Activated T-helper 9 cell treated with anti-CD3 and anti-CD28 coated beads, Interleukin-2, amount 50 U/mL, for 16 hours (primary cell): Measurements from ENCODE around the gene MS4A1.
"Not testable (repeated sequence)": the region's sequence is repeated elsewhere in the genome, so short reads cannot be mapped to it uniquely, and the experiment has no call there.

Experiments used
- DNase-seq: peaks from one replicate; pipeline ENCODE4 v3.0.0-alpha.2; 2020; ENCODE audit warnings: low read depth

Gene MS4A1

GRCh38 chr11:60455531-60456042 is at the start of gene MS4A1:
TSS of gene MS4A1 (plus strand) at chr11:60455847. CDS start at chr11:60462375, 6,528 bp downstream.
- DNase-seq, result no peak

GRCh38 chr11:60420015-60420414 is 35.6 kb upstream of the MS4A1 start:
- no peak for DNase-seq

GRCh38 chr11:60422609-60423008 is 33.0 kb upstream of the MS4A1 start:
- DNase-seq, result no peak

- no peak for DNase-seq
Measured at GRCh38 chr11:60428517-60428916, 27.1 kb upstream of the MS4A1 start.

- no peak for DNase-seq
Measured at GRCh38 chr11:60429272-60429671, 26.4 kb upstream of the MS4A1 start, which contains the start of gene MS4A5. TSS of gene MS4A5 (plus strand) at chr11:60429572. CDS start at chr11:60429675, 103 bp downstream.

GRCh38 chr11:60431251-60431650 is 24.4 kb upstream of the MS4A1 start:
- no peak for DNase-seq

GRCh38 chr11:60433401-60433800 is 22.2 kb upstream of the MS4A1 start:
- no peak for DNase-seq

- DNase-seq, result no peak
Measured at GRCh38 chr11:60447070-60447469, 8.6 kb upstream of the MS4A1 start.

- DNase-seq, result no peak
Measured at GRCh38 chr11:60447846-60448245, 7.8 kb upstream of the MS4A1 start.

- not testable (repeated sequence) for DNase-seq
Measured at GRCh38 chr11:60451185-60451584, 4.5 kb upstream of the MS4A1 start.

- no peak for DNase-seq
Measured at GRCh38 chr11:60454212-60454611, 1.4 kb upstream of the MS4A1 start.

- DNase-seq, result no peak
Measured at GRCh38 chr11:60457576-60457975, 1.9 kb downstream of the MS4A1 start.

- no peak for DNase-seq
Measured at GRCh38 chr11:60459345-60459744, 3.7 kb downstream of the MS4A1 start.

- no peak for DNase-seq
Measured at GRCh38 chr11:60468829-60469228, 13.2 kb downstream of the MS4A1 start.

GRCh38 chr11:60469723-60470122 is 14.1 kb downstream of the MS4A1 start:
- DNase-seq, result no peak

- no peak for DNase-seq
Measured at GRCh38 chr11:60477035-60477445, 21.4 kb downstream of the MS4A1 start.

- no peak for DNase-seq
Measured at GRCh38 chr11:60482361-60482760, 26.7 kb downstream of the MS4A1 start.

- no peak for DNase-seq
Measured at GRCh38 chr11:60485987-60486386, 30.3 kb downstream of the MS4A1 start.

GRCh38 chr11:60492488-60493009 is 36.9 kb downstream of the MS4A1 start, which contains the start of gene MS4A12:
TSS of gene MS4A12 (plus strand) at chr11:60492778. CDS start at chr11:60497319, 4,541 bp downstream.
- DNase-seq, result no peak

- DNase-seq, result no peak
Measured at GRCh38 chr11:60493454-60493853, 37.8 kb downstream of the MS4A1 start.

- DNase-seq, result no peak
Measured at GRCh38 chr11:60498399-60498798, 42.8 kb downstream of the MS4A1 start.

- DNase-seq, result no peak
Measured at GRCh38 chr11:60498853-60499252, 43.2 kb downstream of the MS4A1 start.

GRCh38 chr11:60500276-60500910 is 44.7 kb downstream of the MS4A1 start:
- no peak for DNase-seq
